ENCODE results near the gene FHL1.
"Not testable (repeated sequence)": the region's sequence is repeated elsewhere in the genome, so short reads cannot be mapped to it uniquely, and the experiment has no call there.

The FHL1 gene

GRCh38 chrX:136148391-136148790 is 1.1 kb downstream of the FHL1 start:
- no peak for DNase-seq

GRCh38 chrX:136154998-136155397 is 7.7 kb downstream of the FHL1 start:
- no peak for DNase-seq

- no peak for DNase-seq
Measured at GRCh38 chrX:136156560-136157117, 9.3 kb downstream of the FHL1 start.

- no peak for DNase-seq
Measured at GRCh38 chrX:136157187-136157586, 9.9 kb downstream of the FHL1 start.

- no peak for DNase-seq
Measured at GRCh38 chrX:136158685-136159084, 11.4 kb downstream of the FHL1 start.

GRCh38 chrX:136159611-136160025 is 12.3 kb downstream of the FHL1 start:
- no peak for DNase-seq

GRCh38 chrX:136162827-136163570 is 15.7 kb downstream of the FHL1 start:
- DNase-seq, result no peak

GRCh38 chrX:136163689-136164088 is 16.4 kb downstream of the FHL1 start:
- DNase-seq, result no peak

GRCh38 chrX:136165406-136165805 is 18.1 kb downstream of the FHL1 start:
- DNase-seq, result no peak

GRCh38 chrX:136166221-136166855 is 19.0 kb downstream of the FHL1 start:
- DNase-seq, result no peak

GRCh38 chrX:136167989-136168388 is 20.7 kb downstream of the FHL1 start:
- DNase-seq, result not testable (repeated sequence)

GRCh38 chrX:136168929-136169735 is 21.8 kb downstream of the FHL1 start:
- DNase-seq, result no peak

GRCh38 chrX:136170139-136170800 is 22.9 kb downstream of the FHL1 start:
- DNase-seq, result no peak

GRCh38 chrX:136171420-136171819 is 24.1 kb downstream of the FHL1 start:
- no peak for DNase-seq

- DNase-seq, result no peak
Measured at GRCh38 chrX:136176399-136176825, 29.1 kb downstream of the FHL1 start.

GRCh38 chrX:136179133-136179532 is 31.8 kb downstream of the FHL1 start:
- no peak for DNase-seq

- DNase-seq, result no peak
Measured at GRCh38 chrX:136182414-136182813, 35.1 kb downstream of the FHL1 start.

GRCh38 chrX:136183172-136183571 is 35.8 kb downstream of the FHL1 start:
- DNase-seq, result no peak

GRCh38 chrX:136183917-136184316 is 36.6 kb downstream of the FHL1 start:
- DNase-seq, result no peak

GRCh38 chrX:136185401-136186022 is 38.2 kb downstream of the FHL1 start:
- no peak for DNase-seq

GRCh38 chrX:136186023-136186413 is 38.7 kb downstream of the FHL1 start:
- no peak for DNase-seq

- DNase-seq, result no peak
Measured at GRCh38 chrX:136189222-136189621, 41.9 kb downstream of the FHL1 start.
